Keratinocyte (primary cell): Measurements from ENCODE around the gene SSNA1.

Source experiments
- CTCF ChIP-seq, 3 experiments: IDR thresholded peaks in 1 of 3; conservative IDR thresholded peaks in 1 of 3; optimal IDR thresholded peaks in 1 of 3; 2 replicates in 2 of 3; 3 replicates in 1 of 3; pipeline versions ENCODE3 to v1.5.1; 2011; ENCODE audit warnings: low read length in 3 of 3, mild to moderate bottlenecking in 3 of 3, moderate library complexity in 2 of 3, control low read depth in 1 of 3, inconsistent platforms in 1 of 3; ENCODE audit not compliant: insufficient read depth in 2 of 3; ENCODE audit errors: extremely low read depth in 1 of 3
- EZH2 ChIP-seq: IDR thresholded peaks from one replicate; pipeline ENCODE4 v1.6.1; 2012; ENCODE audit warnings: inconsistent platforms, mild to moderate bottlenecking, low read length, moderate library complexity

- TF ChIP-seq CTCF (optimal IDR thresholded peaks at IDR 0.05 in 1 of 3, IDR thresholded peaks at IDR 0.05 in 1 of 3, conservative IDR thresholded peaks at IDR 0.05 in 1 of 3; ENCODE audit: extremely low read depth in 1 of 3, insufficient read depth in 2 of 3, low read length in 3 of 3) = no peak
- TF ChIP-seq EZH2 = no peak
Measured at GRCh38 chr9:137140151-137141012, 48.1 kb upstream of the SSNA1 start.
